ENCODE data around the gene VCL. TPM values are rescaled to one million over a fixed set of nuclear protein-coding genes. Genes with fewer than 3 reads are reported as not detected.

VCL gene
- total RNA-seq, 4 donors from 2014 or later = 96.1 to 133 (median 120) TPM

GRCh38 chr10:73992899-73993788, 4.8 kb upstream of the VCL start:
- Histone ChIP-seq H3K27ac (no peak overlapping the region), H3K36me3 (no peaks in the 10 kb centered on the region), H3K4me1 (peaks cover 3 to 5% (median 4%) of the 10 kb centered on the region in 4 donors), H3K27me3 (no peaks in the 10 kb centered on the region), H3K4me3 (no peak overlapping the region), H3K9me3 (no peaks in the 10 kb centered on the region)
- intact Hi-C loops (cut with DNase I; ENCODE audit: low total_unique reads) (no loop called here), in situ Hi-C loops (cut with MboI; ENCODE audit: low pct_ligation_motif_present in 1 of 4, low pct_unique_long_range_greater_than_20kb in 1 of 4, low sequenced_read_pairs in 3 of 4) (no loop called here)
- DNase-seq = no peak
- no peak for TF ChIP-seq EP300 (IDR thresholded peaks at IDR 0.05; ENCODE audit: low read depth)
- TF ChIP-seq POLR2AphosphoS5 (IDR thresholded peaks at IDR 0.05) = no peak
- no peak for TF ChIP-seq POLR2A (IDR thresholded peaks at IDR 0.05)
- TF ChIP-seq, protein P1, sequence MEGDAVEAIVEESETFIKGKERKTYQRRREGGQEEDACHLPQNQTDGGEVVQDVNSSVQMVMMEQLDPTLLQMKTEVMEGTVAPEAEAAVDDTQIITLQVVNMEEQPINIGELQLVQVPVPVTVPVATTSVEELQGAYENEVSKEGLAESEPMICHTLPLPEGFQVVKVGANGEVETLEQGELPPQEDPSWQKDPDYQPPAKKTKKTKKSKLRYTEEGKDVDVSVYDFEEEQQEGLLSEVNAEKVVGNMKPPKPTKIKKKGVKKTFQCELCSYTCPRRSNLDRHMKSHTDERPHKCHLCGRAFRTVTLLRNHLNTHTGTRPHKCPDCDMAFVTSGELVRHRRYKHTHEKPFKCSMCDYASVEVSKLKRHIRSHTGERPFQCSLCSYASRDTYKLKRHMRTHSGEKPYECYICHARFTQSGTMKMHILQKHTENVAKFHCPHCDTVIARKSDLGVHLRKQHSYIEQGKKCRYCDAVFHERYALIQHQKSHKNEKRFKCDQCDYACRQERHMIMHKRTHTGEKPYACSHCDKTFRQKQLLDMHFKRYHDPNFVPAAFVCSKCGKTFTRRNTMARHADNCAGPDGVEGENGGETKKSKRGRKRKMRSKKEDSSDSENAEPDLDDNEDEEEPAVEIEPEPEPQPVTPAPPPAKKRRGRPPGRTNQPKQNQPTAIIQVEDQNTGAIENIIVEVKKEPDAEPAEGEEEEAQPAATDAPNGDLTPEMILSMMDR (IDR thresholded peaks at IDR 0.05) = no peak
- WGBS, 2 donors (ENCODE audit: low coverage in 1 of 2) = 53 to 74% methylated on average over 4 to 6 of the region's 6 CpGs

- no peak for DNase-seq
- no peak overlapping the region for H3K27ac ChIP-seq
- no peak overlapping the region for H3K4me3 ChIP-seq
- intact Hi-C loops (cut with DNase I; ENCODE audit: low total_unique reads) (no loop called here), in situ Hi-C loops (cut with MboI; ENCODE audit: low pct_ligation_motif_present in 1 of 4, low pct_unique_long_range_greater_than_20kb in 1 of 4, low sequenced_read_pairs in 3 of 4) (no loop called here)
- H3K36me3 ChIP-seq = no peaks in the 10 kb centered on the region
- no peaks in the 10 kb centered on the region for H3K9me3 ChIP-seq
- H3K4me1 ChIP-seq = peaks cover 3 to 16% (median 13%) of the 10 kb centered on the region in 4 donors
- WGBS, 2 donors (ENCODE audit: low coverage in 1 of 2) = 79 to 100% methylated on average over 2 of the region's 2 CpGs
- no peaks in the 10 kb centered on the region for H3K27me3 ChIP-seq
- TF ChIP-seq EP300 (IDR thresholded peaks at IDR 0.05; ENCODE audit: low read depth) (no peak), POLR2A (IDR thresholded peaks at IDR 0.05) (no peak)
- TF ChIP-seq, protein P1 (IDR thresholded peaks at IDR 0.05) = no peak
Measured at GRCh38 chr10:73995035-73995358, 2.9 kb upstream of the VCL start.

DNA sequence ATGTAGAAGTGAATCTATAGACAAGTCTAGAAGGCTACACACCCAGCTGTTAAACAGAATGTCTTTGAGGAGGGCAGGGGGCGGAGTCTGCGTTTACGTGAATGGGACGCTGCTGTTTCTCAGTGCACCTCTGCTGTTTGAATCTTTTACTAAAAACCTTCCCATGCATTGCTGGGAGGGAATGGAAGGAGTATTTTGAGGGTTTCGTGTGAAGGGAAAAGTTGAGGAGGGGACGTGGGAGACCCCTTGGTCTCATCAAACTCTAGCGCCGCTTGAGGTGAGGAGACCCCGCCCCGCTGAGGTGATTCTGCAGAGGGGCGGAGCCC, 492 bp upstream of the VCL start:
- intact Hi-C loops (cut with DNase I; ENCODE audit: low total_unique reads) = no loop called here
- Histone ChIP-seq H3K36me3 (no peaks in the 10 kb centered on the region), H3K27ac (peak overlapping the region; percentile 96 to 99 (median 98)), H3K27me3 (no peaks in the 10 kb centered on the region), H3K9me3 (no peaks in the 10 kb centered on the region), H3K4me1 (peaks cover 3 to 38% (median 25%) of the 10 kb centered on the region in 4 donors), H3K4me3 (peak overlapping the region; percentile 36 to 90 (median 86))
- no peak for TF ChIP-seq POLR2AphosphoS5 (IDR thresholded peaks at IDR 0.05)
- TF ChIP-seq POLR2A (IDR thresholded peaks at IDR 0.05) = no peak
- no peak for TF ChIP-seq EP300 (IDR thresholded peaks at IDR 0.05; ENCODE audit: low read depth)
- TF ChIP-seq, protein P1 (IDR thresholded peaks at IDR 0.05) = no peak
- peak; percentile 87 for DNase-seq
- WGBS, 2 donors (ENCODE audit: low coverage in 1 of 2) = 0 to 1% methylated on average over 5 to 11 of the region's 11 CpGs
- in situ Hi-C loops (cut with MboI; ENCODE audit: low pct_ligation_motif_present in 1 of 4, low pct_unique_long_range_greater_than_20kb in 1 of 4, low sequenced_read_pairs in 3 of 4) = no loop called here

- intact Hi-C loops (cut with DNase I; ENCODE audit: low total_unique reads) = no loop called here
- TF ChIP-seq, protein P1 (IDR thresholded peaks at IDR 0.05) = no peak
- TF ChIP-seq EP300 (IDR thresholded peaks at IDR 0.05; ENCODE audit: low read depth) = no peak
- no peak for TF ChIP-seq POLR2AphosphoS5 (IDR thresholded peaks at IDR 0.05)
- no peak for TF ChIP-seq POLR2A (IDR thresholded peaks at IDR 0.05)
- Histone ChIP-seq H3K27me3 (no peaks in the 10 kb centered on the region), H3K4me1 (peaks cover 9 to 47% (median 25%) of the 10 kb centered on the region in 4 donors), H3K9me3 (no peaks in the 10 kb centered on the region), H3K4me3 (peak overlapping the region; percentile 60 to 90 (median 86)), H3K27ac (peak overlapping the region; percentile 96 to 99 (median 98)), H3K36me3 (no peaks in the 10 kb centered on the region)
- no peak for DNase-seq
- WGBS, 2 donors (ENCODE audit: low coverage in 1 of 2) = 0 to 4% methylated on average over 2 to 21 of the region's 21 CpGs
- in situ Hi-C loops (cut with MboI; ENCODE audit: low pct_ligation_motif_present in 1 of 4, low pct_unique_long_range_greater_than_20kb in 1 of 4, low sequenced_read_pairs in 3 of 4) = no loop called here
Measured at GRCh38 chr10:73998623-73998928, 660 bp downstream of the VCL start.

Measured in transverse colon (tissue), 4 donors.